ENCODE data around the gene GHITM. TPM values are rescaled to one million over a fixed set of nuclear protein-coding genes. Genes with fewer than 3 reads are reported as not detected.

Gene GHITM, protein sequence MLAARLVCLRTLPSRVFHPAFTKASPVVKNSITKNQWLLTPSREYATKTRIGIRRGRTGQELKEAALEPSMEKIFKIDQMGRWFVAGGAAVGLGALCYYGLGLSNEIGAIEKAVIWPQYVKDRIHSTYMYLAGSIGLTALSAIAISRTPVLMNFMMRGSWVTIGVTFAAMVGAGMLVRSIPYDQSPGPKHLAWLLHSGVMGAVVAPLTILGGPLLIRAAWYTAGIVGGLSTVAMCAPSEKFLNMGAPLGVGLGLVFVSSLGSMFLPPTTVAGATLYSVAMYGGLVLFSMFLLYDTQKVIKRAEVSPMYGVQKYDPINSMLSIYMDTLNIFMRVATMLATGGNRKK
- total RNA-seq: 125 TPM

GRCh38 chr10:84139126-84140035 lies at the start of gene GHITM:
TSS of gene GHITM (plus strand) at chr10:84139509. CDS start at chr10:84141501, 1,992 bp downstream.

GRCh38 chr10:84173501-84173929 lies 34.2 kb downstream of the GHITM start, which contains the start of gene GPR15LG:
TSS of gene GPR15LG (plus strand) at chr10:84173801. CDS start at chr10:84173852, 51 bp downstream.

DNA sequence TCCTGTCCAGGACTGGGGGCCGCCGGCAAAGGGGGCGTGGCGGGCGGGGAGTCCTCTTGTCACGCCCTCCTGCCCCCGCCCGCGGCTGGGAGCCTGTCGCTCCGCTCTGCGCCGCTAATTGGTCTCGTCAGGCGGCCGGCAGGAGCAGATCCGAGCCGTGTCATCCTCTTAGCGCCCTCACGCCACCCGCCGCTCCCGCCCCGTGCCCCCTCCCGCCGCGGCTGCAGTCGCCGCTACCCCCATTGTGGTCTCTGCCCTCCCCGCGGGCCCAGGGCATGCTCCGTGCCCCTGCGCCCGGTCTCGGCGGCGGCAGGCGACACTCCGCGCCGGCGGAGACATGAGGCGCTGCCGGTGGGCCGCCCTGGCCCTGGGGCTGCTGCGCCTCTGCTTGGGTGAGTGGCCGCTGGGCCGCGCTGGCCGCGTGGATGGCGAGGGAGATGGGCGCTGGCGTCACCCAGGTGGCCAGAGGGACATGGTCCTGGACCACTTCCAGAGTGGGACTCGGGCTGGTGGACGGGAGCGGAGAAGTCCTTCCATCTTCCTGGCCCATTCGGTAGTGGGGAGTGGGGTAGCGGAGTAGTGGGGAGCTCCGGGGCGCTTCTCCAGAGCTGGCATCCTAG lies 55.2 kb downstream of the GHITM start, which contains the start of gene CDHR1:
Gene CDHR1, plus strand, starts transcription at position 114 of the 620 bp plus-strand sequence. Its CDS starts 224 bp downstream, at position 338.

Other genes with a start within 250 kb of the GHITM start
- not detected for gene GPR15LG, start 34.3 kb downstream of the GHITM start, total RNA-seq
- 150 TPM for gene CDHR1, start 55.0 kb downstream of the GHITM start, total RNA-seq
- gene LRIT2, start 86.0 kb downstream of the GHITM start, total RNA-seq: 4.0 TPM
- gene LRIT1, start 102.0 kb downstream of the GHITM start, total RNA-seq: 51.8 TPM
- gene RGR, start 105.5 kb downstream of the GHITM start, total RNA-seq: 38.2 TPM
- 96.6 TPM for gene CCSER2, start 189.1 kb downstream of the GHITM start, total RNA-seq

Measured in camera-type eye (tissue), 1 donor.